ENCODE data around the gene KLK13. TPM values are rescaled to one million over a fixed set of nuclear protein-coding genes. Genes with fewer than 3 reads are reported as not detected.

KLK13 gene
- total RNA-seq, 2 donors from 2014 or later: 0.52 to 31.6 TPM

- intact Hi-C loops (cut with DNase I): no loop called here
- no peaks in the 10 kb centered on the region for H3K36me3 ChIP-seq (replicated peaks in 1 of 2; ENCODE audit: insufficient read depth in 1 of 2, low read depth in 2 of 2)
- WGBS, 2 donors: 77 to 83% methylated on average over 14 of the region's 14 CpGs
- no peak overlapping the region for H3K27ac ChIP-seq
- DNase-seq (no peak), ATAC-seq (no peak)
- no peaks in the 10 kb centered on the region for H3K9me3 ChIP-seq
- no peak overlapping the region for H3K4me3 ChIP-seq
- TF ChIP-seq POLR2A (IDR thresholded peaks at IDR 0.05): no peak
- TF ChIP-seq, protein P1, sequence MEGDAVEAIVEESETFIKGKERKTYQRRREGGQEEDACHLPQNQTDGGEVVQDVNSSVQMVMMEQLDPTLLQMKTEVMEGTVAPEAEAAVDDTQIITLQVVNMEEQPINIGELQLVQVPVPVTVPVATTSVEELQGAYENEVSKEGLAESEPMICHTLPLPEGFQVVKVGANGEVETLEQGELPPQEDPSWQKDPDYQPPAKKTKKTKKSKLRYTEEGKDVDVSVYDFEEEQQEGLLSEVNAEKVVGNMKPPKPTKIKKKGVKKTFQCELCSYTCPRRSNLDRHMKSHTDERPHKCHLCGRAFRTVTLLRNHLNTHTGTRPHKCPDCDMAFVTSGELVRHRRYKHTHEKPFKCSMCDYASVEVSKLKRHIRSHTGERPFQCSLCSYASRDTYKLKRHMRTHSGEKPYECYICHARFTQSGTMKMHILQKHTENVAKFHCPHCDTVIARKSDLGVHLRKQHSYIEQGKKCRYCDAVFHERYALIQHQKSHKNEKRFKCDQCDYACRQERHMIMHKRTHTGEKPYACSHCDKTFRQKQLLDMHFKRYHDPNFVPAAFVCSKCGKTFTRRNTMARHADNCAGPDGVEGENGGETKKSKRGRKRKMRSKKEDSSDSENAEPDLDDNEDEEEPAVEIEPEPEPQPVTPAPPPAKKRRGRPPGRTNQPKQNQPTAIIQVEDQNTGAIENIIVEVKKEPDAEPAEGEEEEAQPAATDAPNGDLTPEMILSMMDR (IDR thresholded peaks at IDR 0.05): no peak
- H3K27me3 ChIP-seq: no peaks in the 10 kb centered on the region
- peaks cover 29% of the 10 kb centered on the region for H3K4me1 ChIP-seq
These were observed 18.9 kb upstream of the KLK13 start for GRCh38 chr19:51083783-51084182.

GRCh38 chr19:51083181-51083580 is 18.3 kb upstream of the KLK13 start:
- Histone ChIP-seq H3K27ac (no peak overlapping the region), H3K9me3 (no peaks in the 10 kb centered on the region), H3K36me3 (replicated peaks in 1 of 2; ENCODE audit: insufficient read depth in 1 of 2, low read depth in 2 of 2) (no peaks in the 10 kb centered on the region), H3K27me3 (no peaks in the 10 kb centered on the region), H3K4me3 (no peak overlapping the region), H3K4me1 (peaks cover 29% of the 10 kb centered on the region)
- DNase-seq (no peak), ATAC-seq (no peak)
- TF ChIP-seq, protein P1 (IDR thresholded peaks at IDR 0.05): no peak
- no peak for TF ChIP-seq POLR2A (IDR thresholded peaks at IDR 0.05)
- 58 to 75% methylated on average over 4 of the region's 4 CpGs for WGBS, 2 donors
- intact Hi-C loops (cut with DNase I): no loop called here

- peaks cover 29% of the 10 kb centered on the region for H3K4me1 ChIP-seq
- TF ChIP-seq, protein P1 (IDR thresholded peaks at IDR 0.05): no peak
- no peak for TF ChIP-seq POLR2A (IDR thresholded peaks at IDR 0.05)
- no peaks in the 10 kb centered on the region for H3K27me3 ChIP-seq
- no peak for DNase-seq
- ATAC-seq: no peak
- intact Hi-C loops (cut with DNase I): no loop called here
- H3K27ac ChIP-seq: no peak within 1 kb of the TSS
- WGBS, 2 donors: 43 to 74% methylated on average over 7 of the region's 7 CpGs
- H3K4me3 ChIP-seq: no peak within 1 kb of the TSS
- no peaks in the 10 kb centered on the region for H3K36me3 ChIP-seq (replicated peaks in 1 of 2; ENCODE audit: insufficient read depth in 1 of 2, low read depth in 2 of 2)
- no peaks in the 10 kb centered on the region for H3K9me3 ChIP-seq
These were observed 17.7 kb upstream of the KLK13 start, which contains the start of gene KLK14 for GRCh38 chr19:51082611-51083010. Gene KLK14 (minus strand): TSS chr19:51082887. CDS start chr19:51082614, 273 bp downstream.

- Histone ChIP-seq H3K4me3 (no peak overlapping the region), H3K9me3 (no peaks in the 10 kb centered on the region), H3K27ac (no peak overlapping the region), H3K27me3 (no peaks in the 10 kb centered on the region), H3K36me3 (replicated peaks in 1 of 2; ENCODE audit: insufficient read depth in 1 of 2, low read depth in 2 of 2) (no peaks in the 10 kb centered on the region), H3K4me1 (peaks cover 21% of the 10 kb centered on the region)
- TF ChIP-seq POLR2A (IDR thresholded peaks at IDR 0.05): no peak
- TF ChIP-seq, protein P1 (IDR thresholded peaks at IDR 0.05): no peak
- ATAC-seq: no peak
- 84 to 90% methylated on average over 5 to 14 of the region's 14 CpGs for WGBS, 2 donors
- no peak for DNase-seq
- intact Hi-C loops (cut with DNase I): no loop called here
These were observed 16.6 kb upstream of the KLK13 start for GRCh38 chr19:51081476-51081875.

DNA sequence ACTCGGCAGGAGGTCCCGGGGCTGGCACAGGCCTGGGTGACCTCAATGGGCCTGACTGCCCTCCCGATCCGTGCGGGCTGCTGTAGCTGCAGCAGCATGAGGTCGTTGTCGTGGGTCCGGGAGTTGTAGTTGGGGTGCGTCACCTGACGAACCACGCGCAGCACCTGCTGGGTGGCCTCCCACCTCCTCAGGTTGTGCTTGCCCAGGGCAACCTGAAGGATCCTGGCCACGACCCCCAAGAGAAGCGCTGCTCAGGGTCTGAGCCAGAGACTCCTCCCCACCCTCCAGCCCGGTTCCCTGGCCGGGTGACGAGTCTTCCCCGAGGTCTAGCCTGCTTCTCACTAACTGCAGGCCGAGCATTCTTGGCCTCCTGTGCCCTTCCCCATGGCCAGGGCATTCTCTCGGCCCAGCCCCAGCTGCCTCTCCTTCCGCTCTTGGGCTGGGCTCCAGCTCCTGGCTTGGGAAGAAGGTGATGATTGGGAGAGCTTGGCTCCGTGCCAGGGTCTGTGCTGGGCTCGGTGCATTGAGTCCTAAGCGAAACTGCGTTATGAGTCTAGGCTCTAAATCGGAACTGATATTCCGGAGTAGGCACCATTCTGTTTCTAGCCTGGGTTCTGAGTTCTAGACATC is 14.7 kb upstream of the KLK13 start:
- no peaks in the 10 kb centered on the region for H3K27me3 ChIP-seq
- WGBS, 2 donors: 54 to 56% methylated on average over 13 to 20 of the region's 27 CpGs
- no peaks in the 10 kb centered on the region for H3K36me3 ChIP-seq (replicated peaks in 1 of 2; ENCODE audit: insufficient read depth in 1 of 2, low read depth in 2 of 2)
- DNase-seq (peak; percentile 62 to 90 (median 83)), ATAC-seq (peak; percentile 53)
- no peak overlapping the region for H3K4me3 ChIP-seq
- TF ChIP-seq, protein P1 (IDR thresholded peaks at IDR 0.05): no peak
- no peak for TF ChIP-seq POLR2A (IDR thresholded peaks at IDR 0.05)
- H3K9me3 ChIP-seq: no peaks in the 10 kb centered on the region
- peaks cover 6% of the 10 kb centered on the region for H3K4me1 ChIP-seq
- intact Hi-C loops (cut with DNase I): no loop called here
- H3K27ac ChIP-seq: no peak overlapping the region
